HG02970 (cell line): ENCODE measurements around the gene PDE8A.
A peak's percentile ranks its signal among the peaks of the same experiment; 100 is the strongest.

ENCODE experiments used
- ATAC-seq: cut with Tn5 transposase; IDR thresholded peaks from one replicate; pipeline ENCODE4 v1.9.1; 2021; ENCODE audit warnings: mild to moderate bottlenecking, moderate library complexity, moderate number of reproducible peaks; ENCODE audit not compliant: unreplicated experiment, low FRiP score

PDE8A gene

GRCh38 chr15:84956199-84956598 is 25.5 kb upstream of the PDE8A start:
- no peak for ATAC-seq

DNA sequence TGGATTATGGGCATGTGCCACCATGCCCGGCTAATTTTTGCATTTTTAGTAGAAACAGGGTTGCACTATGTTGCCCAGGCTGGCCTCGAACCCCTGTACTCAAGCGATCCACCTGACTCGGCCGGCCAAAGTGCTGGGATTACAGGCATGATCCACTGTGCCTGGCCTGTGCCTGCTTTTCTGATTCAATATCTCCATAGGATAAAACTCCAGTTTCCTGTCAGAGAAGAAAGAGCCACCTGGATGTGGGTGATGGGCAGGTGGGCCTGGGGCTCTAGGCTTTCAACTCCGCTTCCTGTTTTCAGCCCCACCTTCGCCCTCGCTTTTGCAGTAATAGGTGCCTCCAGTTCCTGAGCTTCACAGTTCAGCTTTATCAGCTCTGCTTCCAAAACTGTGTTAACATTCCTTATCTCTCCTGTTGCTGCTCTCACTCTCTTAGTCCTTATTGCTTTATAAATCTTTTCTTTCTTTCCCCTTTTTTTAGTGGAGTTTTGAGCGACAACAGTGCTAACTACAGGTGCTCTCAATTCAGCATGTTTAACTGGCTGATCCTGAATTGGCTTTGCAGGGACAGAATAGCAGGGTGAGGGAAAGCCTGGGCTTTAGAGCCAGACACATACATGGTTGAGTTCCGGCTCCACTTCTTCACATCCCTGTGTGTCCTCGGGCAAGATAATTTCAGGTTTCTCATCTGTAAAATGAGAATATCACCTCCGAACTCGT is 21.1 kb upstream of the PDE8A start:
- ATAC-seq, result no peak

GRCh38 chr15:84961114-84961452 is 20.6 kb upstream of the PDE8A start:
- no peak for ATAC-seq

DNA sequence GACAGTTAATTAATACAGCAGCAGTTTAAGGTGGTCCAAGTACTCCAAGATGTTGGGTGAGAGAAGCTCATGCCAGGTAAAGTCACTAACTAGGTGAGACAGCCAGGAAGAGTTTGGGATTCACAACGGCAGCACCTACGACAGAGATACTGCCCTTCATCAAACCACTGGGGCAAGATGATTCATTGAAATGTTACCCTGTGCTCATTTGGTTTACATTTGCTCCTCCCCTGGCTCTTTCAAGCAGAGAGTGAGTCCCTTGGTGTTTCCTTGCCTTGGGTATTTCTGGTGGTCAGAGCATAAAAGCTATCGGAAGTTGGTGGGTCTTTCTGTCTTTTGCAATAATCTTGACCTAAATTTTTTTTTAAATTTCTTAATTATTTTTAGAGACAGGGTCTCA is 19.9 kb upstream of the PDE8A start:
- no peak for ATAC-seq

DNA sequence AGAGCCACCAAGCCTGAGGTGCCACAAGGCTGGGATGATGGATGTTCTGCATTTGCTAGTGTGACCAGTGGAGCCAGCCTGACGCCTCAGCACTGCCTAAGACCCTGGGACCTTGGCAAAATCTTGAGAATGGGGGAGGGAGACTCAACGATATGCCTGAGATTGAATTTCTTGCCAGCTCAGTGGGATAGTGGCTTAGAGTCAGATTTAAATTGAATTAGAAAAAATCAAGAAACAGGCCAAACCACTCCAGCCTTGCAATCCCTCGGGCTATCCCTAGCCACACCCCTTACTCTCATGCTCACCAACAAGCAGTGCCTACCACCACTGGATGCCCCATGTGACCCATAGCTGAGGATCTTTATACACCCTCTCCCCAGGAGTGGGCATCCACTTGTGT is 18.7 kb upstream of the PDE8A start:
- ATAC-seq, result no peak

GRCh38 chr15:84967380-84967779 is 14.3 kb upstream of the PDE8A start:
- no peak for ATAC-seq

- ATAC-seq, result no peak
These were observed 13.4 kb upstream of the PDE8A start for GRCh38 chr15:84968301-84968700.

DNA sequence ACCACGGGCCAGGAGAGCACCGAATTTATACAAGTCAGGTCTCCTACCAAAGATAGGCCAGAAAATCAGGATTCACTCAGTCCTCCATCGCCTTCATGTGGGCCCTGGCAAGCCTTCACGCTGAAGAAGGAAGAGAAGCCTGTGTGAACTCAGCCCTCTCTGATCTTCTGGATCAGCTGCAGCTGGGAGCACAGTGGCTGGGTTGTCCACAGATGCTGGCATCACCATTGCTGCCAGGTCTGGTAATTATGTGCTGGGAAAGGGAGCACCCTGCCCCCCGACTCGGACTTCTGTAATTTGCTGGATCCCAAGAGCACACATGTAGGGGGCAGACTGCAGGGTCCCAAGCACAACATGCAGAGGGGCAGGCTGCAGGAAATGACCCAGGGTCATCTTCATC is 12.4 kb upstream of the PDE8A start:
- no peak for ATAC-seq

DNA sequence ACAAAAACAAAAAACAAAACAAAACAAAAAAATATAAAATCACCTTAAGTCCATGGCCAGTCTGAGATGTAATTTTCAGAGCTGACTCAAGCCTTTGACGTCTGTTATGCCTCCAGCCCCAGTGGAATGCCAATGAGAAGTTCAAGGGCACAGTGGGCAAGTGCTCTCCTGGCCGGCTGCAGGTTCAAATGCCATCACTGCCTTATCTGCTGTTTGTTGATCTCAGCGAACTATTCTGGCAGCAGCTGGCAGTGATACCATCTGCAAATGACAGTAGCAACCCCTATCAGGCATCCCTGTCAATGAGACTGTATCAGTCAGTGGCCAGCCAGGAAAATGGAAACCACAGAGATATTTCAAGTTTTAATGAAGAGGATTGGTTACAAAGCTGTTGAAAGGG is 10.8 kb upstream of the PDE8A start:
- ATAC-seq, result no peak

GRCh38 chr15:84973492-84974460 is 7.9 kb upstream of the PDE8A start:
- no peak for ATAC-seq

DNA sequence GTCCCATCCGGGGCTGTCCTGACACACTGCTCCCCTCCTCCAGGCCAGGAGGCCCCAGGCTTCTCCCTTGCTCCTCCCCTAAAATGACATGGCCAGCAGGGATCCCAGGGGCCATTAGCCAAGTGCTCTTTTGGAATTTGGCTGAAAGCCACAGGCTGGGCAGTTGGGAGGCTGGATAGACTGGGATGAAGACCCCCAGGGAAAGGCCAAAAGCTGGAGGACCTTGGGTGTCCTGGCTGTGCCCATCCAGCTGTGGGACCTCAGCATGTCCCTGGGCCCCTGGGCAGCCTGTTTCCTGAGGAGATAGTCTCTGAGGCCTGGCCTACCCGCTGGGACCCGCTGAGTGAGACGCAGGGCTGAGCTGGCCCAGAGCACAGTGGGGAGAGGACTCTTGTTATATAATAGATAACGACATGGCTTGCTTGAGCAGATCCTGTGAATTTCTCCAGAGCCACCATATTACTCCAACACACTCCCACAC is 5.7 kb upstream of the PDE8A start:
- ATAC-seq, result no peak

DNA sequence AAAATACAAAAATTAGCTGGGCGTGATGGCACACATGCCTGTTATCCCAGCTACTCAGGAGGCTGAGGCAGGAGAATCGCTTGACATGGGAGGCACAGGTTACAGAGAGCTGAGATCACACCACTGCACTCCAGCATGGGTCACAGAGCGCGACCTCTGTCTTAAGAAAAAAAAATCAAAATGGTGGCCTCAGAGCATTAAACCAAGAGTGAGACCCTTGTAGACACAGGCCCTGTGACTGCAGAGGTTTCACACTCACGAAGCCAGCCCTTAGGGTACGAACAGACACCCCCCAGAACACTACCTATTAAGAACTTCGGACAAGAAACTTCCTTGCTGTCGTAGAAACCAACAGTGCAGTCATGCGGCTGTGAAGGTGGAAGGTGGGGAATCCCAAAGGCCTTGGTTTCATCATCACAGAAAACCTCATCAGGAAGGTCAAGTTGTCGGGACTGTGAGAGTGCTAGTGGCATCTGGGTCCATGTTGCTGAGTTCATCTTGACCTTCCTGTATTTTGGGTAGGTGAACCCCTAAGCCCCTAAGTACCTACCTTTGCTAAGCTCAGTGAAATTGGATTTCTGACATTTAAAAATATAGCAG is 4.8 kb upstream of the PDE8A start:
- ATAC-seq, result no peak

- no peak for ATAC-seq
These were observed 2.0 kb upstream of the PDE8A start for GRCh38 chr15:84979651-84980050.

DNA sequence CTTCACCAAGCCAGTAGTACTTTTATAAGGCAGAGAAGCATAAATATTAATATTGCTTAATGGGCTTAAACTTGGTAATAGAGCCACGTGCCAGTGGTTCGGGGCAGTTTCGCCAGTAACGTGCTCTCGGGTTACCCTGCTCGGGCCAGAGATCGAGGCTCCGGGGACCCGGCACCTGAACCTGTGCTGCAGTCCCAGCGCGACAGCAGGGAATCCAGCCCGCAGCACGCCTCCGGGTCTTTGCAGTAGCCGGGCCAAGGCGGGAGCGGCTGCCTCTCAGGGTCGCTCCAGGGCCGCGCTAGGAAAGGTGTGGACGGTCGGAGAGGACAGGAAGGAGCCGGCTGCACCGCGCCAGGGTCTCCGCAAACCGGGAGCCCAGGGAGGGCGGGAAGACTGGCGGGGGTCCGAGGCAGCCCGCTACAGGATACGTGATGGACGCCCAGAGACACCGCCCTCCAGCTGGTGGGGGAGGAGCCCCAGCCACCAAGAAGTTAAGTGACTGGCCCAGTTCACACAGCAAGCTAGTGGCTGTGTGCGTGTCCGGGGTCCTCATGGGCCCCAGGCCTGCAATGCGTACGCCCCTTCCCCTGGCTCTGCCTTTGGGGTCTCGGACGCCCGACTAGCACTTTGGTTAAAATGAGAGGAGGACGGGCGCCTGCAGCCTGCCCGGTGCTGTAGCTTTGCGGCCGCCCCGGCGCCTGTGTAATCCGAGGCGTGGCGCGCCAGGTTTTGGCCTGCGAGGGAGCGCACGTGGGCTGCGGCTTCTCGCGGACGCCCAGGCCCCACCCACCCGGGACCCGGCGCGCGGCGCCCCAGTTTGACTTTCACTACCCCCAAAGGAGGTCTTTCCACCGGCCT is 1.2 kb upstream of the PDE8A start:
- peak; percentile 45 for ATAC-seq

DNA sequence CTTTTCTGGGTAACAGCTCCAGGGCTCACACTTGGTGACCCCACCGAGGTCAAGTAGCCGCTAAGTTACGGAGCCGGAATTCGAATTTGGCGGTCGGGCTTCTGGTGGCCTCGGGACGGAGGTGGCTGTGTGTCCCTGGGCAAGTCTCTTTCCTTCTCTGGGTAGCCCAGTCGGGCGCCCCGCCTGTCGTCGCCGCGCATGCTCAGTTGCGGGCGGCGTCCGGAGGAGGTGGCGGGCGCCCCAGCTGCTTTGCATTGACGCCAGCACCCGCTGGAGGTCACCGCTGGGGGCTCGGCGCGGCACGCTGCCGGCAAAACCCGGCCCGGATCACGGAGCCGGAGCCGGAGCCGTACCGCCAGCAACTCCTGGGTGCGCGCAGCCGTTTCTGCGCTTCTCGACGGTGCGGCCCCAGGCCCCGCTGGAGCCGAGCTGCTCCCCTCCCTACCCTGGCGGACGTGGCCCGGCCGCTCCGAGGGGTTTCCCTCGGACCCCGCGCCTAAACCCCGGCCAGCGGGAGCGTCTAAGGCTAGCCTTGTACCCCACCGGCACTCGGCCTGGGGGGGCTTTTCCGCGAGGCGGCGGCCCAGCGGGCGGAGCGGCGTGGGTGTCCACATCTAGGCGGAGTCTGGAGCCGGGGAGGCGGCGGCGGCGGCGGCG is 474 bp upstream of the PDE8A start:
- ATAC-seq, result peak; percentile 63

GRCh38 chr15:84982301-84982920 is 755 bp downstream of the PDE8A start:
- peak; percentile 1 for ATAC-seq

DNA sequence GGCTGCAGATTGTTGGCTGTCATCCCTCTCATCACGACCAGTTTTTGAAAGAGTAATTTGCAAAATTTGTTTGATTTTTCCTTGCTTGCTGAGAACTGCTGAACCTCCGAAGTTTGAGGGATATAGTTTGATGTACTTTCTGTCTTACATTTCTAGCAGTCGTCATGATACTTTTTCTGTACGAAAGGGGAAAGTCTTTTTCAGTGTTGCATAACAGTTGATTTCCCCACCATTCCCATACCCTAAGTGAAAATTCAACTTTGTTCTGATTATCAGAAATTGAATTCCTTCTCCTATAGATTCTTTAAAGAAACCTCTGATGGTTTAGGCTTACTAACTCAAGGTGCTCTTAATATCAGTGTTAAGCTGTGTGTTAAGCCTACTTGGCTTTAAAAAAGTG is 1.6 kb downstream of the PDE8A start:
- no peak for ATAC-seq

- no peak for ATAC-seq
These were observed 2.1 kb downstream of the PDE8A start for GRCh38 chr15:84983711-84984110.

- no peak for ATAC-seq
These were observed 3.5 kb downstream of the PDE8A start for GRCh38 chr15:84985158-84985557.
